Endothelial cell of umbilical vein (primary cell): ENCODE results near the gene HDAC9.

Source experiments
- EZH2 ChIP-seq: IDR thresholded peaks from 2 replicates; pipeline ENCODE4 v1.6.1; 2012; ENCODE audit warnings: borderline replicate concordance, low read depth, mild to moderate bottlenecking, moderate library complexity, low read length, inconsistent platforms; ENCODE audit not compliant: severe bottlenecking
- FOS ChIP-seq: IDR thresholded peaks from 2 replicates; pipeline ENCODE4 v1.6.1; 2011; ENCODE audit warnings: mild to moderate bottlenecking, low read length, moderate library complexity, borderline replicate concordance; ENCODE audit not compliant: insufficient read depth
- MYC ChIP-seq: IDR thresholded peaks from one replicate; pipeline ENCODE4 v1.6.1; 2011; ENCODE audit warnings: mild to moderate bottlenecking, low read depth, low read length
- POLR2A ChIP-seq: IDR thresholded peaks from 2 replicates; pipeline ENCODE4 v1.6.1; 2012; ENCODE audit warnings: low read depth, mild to moderate bottlenecking, control low read depth, low read length
- POLR2AphosphoS5 ChIP-seq: IDR thresholded peaks from 2 replicates; pipeline ENCODE4 v1.6.1; 2012; ENCODE audit warnings: low read depth, mild to moderate bottlenecking, control low read depth, low read length, moderate library complexity; ENCODE audit not compliant: insufficient read depth
- TF ChIP-seq, protein P1 (sequence below), 2 donors: IDR thresholded peaks; 1 replicate in 1 of 2; 2 replicates in 1 of 2; pipeline ENCODE4 v1.5.1; 2011; ENCODE audit warnings: low read length in 2 of 2, mild to moderate bottlenecking in 2 of 2, moderate library complexity in 2 of 2, control low read depth in 1 of 2, inconsistent platforms in 1 of 2, low read depth in 1 of 2; ENCODE audit not compliant: insufficient read depth in 1 of 2; ENCODE audit errors: extremely low read depth in 1 of 2

DNA sequence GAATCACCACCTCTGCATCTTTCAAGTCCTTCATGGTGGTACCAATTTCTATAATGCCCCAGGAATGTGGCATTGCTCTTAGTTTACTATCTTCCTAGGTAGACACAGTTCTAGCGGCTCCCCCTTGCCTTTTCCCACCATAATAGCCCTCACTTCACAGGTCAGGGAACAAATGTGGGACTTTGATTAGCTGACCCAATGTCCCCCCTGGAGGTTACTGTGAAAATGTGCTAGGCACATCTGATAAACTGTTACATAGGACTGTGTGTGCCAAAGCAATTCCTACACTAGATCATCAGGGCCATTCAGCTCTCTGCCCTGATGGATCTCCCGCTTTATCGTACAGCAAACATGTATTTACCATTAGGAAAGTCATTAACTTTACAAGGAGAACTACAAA, 527.9 kb downstream of the HDAC9 start:
- no peak for TF ChIP-seq POLR2AphosphoS5
- TF ChIP-seq, protein P1, sequence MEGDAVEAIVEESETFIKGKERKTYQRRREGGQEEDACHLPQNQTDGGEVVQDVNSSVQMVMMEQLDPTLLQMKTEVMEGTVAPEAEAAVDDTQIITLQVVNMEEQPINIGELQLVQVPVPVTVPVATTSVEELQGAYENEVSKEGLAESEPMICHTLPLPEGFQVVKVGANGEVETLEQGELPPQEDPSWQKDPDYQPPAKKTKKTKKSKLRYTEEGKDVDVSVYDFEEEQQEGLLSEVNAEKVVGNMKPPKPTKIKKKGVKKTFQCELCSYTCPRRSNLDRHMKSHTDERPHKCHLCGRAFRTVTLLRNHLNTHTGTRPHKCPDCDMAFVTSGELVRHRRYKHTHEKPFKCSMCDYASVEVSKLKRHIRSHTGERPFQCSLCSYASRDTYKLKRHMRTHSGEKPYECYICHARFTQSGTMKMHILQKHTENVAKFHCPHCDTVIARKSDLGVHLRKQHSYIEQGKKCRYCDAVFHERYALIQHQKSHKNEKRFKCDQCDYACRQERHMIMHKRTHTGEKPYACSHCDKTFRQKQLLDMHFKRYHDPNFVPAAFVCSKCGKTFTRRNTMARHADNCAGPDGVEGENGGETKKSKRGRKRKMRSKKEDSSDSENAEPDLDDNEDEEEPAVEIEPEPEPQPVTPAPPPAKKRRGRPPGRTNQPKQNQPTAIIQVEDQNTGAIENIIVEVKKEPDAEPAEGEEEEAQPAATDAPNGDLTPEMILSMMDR (IDR thresholded peaks at IDR 0.05; ENCODE audit: extremely low read depth in 1 of 2, insufficient read depth in 1 of 2, low read depth in 1 of 2, low read length in 2 of 2): no peak
- no peak for TF ChIP-seq POLR2A
- no peak for TF ChIP-seq FOS
- TF ChIP-seq MYC: no peak
- no peak for TF ChIP-seq EZH2
